Measurements from ENCODE around the gene TH. TPM values are rescaled to one million over a fixed set of nuclear protein-coding genes. Genes with fewer than 3 reads are reported as not detected.

Gene TH
- total and polyA plus RNA-seq, 9 of the 15 experiments (the other 6 are each of a cell fraction or from before 2014, with no cell fraction given), result not detected

GRCh38 chr11:2188745-2189144 is 17.1 kb upstream of the TH start (continued):
- TF ChIP-seq THAP12 (CRISPR knock-in tag; IDR thresholded peaks at IDR 0.05), result no peak
- TF ChIP-seq MTA1 (IDR thresholded peaks at IDR 0.05; ENCODE audit: borderline replicate concordance), result no peak
- no peak for TF ChIP-seq ZNF518B (CRISPR knock-in tag; IDR thresholded peaks at IDR 0.05)
- TF ChIP-seq MYNN (IDR thresholded peaks at IDR 0.05), result no peak
- no peak for TF ChIP-seq MYNN (CRISPR knock-in tag; IDR thresholded peaks at IDR 0.05)
- no peak for TF ChIP-seq JUN (IDR thresholded peaks at IDR 0.05; ENCODE audit: borderline replicate concordance, low read depth, low read length)
- TF ChIP-seq JUN (CRISPR knock-in tag; IDR thresholded peaks at IDR 0.05; ENCODE audit: borderline replicate concordance), result no peak

Measured in K562 (cell line).